Hematopoietic multipotent progenitor cell treated with erythropoietin and hydrocortisone succinate and interleukin-3 and kit ligand, for 15 days (in vitro differentiated cells): ENCODE measurements around the gene UCP2.
"Not testable (repeated sequence)": the region's sequence is repeated elsewhere in the genome, so short reads cannot be mapped to it uniquely, and the experiment has no call there.

Source experiments
- DNase-seq: peaks from one replicate; pipeline ENCODE4 v3.0.0-alpha.2; 2015; ENCODE audit warnings: low spot score

The UCP2 gene

GRCh38 chr11:73991471-73992006, 8.9 kb upstream of the UCP2 start:
- DNase-seq: no peak

- DNase-seq: no peak
These were observed 8.1 kb upstream of the UCP2 start for GRCh38 chr11:73990730-73991129.

- peak; percentile 57 for DNase-seq
These were observed 6.5 kb upstream of the UCP2 start for GRCh38 chr11:73989156-73989555.

GRCh38 chr11:73988227-73988626, 5.6 kb upstream of the UCP2 start:
- no peak for DNase-seq

GRCh38 chr11:73985661-73986060, 3.0 kb upstream of the UCP2 start:
- not testable (repeated sequence) for DNase-seq

- DNase-seq: no peak
These were observed 1.3 kb upstream of the UCP2 start for GRCh38 chr11:73983741-73984538.

GRCh38 chr11:73982990-73983740, 522 bp upstream of the UCP2 start:
- peak; percentile 93 for DNase-seq

- DNase-seq: no peak
These were observed 1.4 kb downstream of the UCP2 start for GRCh38 chr11:73981051-73981805.

- DNase-seq: peak; percentile 86
These were observed 2.4 kb downstream of the UCP2 start for GRCh38 chr11:73980001-73980961.

GRCh38 chr11:73978576-73979086, 4.0 kb downstream of the UCP2 start:
- DNase-seq: no peak

GRCh38 chr11:73977856-73978519, 4.7 kb downstream of the UCP2 start:
- no peak for DNase-seq

GRCh38 chr11:73976451-73977151, 6.0 kb downstream of the UCP2 start:
- DNase-seq: no peak

GRCh38 chr11:73975479-73975757, 7.2 kb downstream of the UCP2 start:
- no peak for DNase-seq

- no peak for DNase-seq
These were observed 7.8 kb downstream of the UCP2 start for GRCh38 chr11:73974604-73975478.

GRCh38 chr11:73972620-73973449, 9.8 kb downstream of the UCP2 start:
- no peak for DNase-seq

- no peak for DNase-seq
These were observed 10.5 kb downstream of the UCP2 start for GRCh38 chr11:73972187-73972586.

GRCh38 chr11:73971175-73971719, 11.4 kb downstream of the UCP2 start:
- peak; percentile 41 for DNase-seq
